GM10248 (cell line): ENCODE data around the gene PROC.
A peak's percentile ranks its signal among the peaks of the same experiment; 100 is the strongest.

Source experiments
- CTCF ChIA-PET: fragments of 300-600 bp; sonication (Branson Sonifier 250); formaldehyde crosslinking; extraction: SDS; loops from one replicate; lab custom pipeline; 2021; ENCODE audit warnings: antibody characterized with exemption; lab: Yijun Ruan, JAX
- POLR2A ChIA-PET: fragments of 350-650 bp; sonication (Branson Sonifier 250); formaldehyde crosslinking; extraction: SDS; loops from one replicate; lab custom pipeline; 2020; ENCODE audit warnings: antibody characterized with exemption; lab: Yijun Ruan, JAX
- DNase-seq: peaks from one replicate; pipeline ENCODE4 v3.0.0; 2012; ENCODE audit errors: extremely low spot score
- TF ChIP-seq, protein P1 (sequence below): IDR thresholded peaks from 2 replicates; pipeline ENCODE4 v1.5.1; 2012; ENCODE audit warnings: mild to moderate bottlenecking, low read depth; ENCODE audit errors: extremely low read depth, missing control alignments, control extremely low read depth

The PROC gene

DNA sequence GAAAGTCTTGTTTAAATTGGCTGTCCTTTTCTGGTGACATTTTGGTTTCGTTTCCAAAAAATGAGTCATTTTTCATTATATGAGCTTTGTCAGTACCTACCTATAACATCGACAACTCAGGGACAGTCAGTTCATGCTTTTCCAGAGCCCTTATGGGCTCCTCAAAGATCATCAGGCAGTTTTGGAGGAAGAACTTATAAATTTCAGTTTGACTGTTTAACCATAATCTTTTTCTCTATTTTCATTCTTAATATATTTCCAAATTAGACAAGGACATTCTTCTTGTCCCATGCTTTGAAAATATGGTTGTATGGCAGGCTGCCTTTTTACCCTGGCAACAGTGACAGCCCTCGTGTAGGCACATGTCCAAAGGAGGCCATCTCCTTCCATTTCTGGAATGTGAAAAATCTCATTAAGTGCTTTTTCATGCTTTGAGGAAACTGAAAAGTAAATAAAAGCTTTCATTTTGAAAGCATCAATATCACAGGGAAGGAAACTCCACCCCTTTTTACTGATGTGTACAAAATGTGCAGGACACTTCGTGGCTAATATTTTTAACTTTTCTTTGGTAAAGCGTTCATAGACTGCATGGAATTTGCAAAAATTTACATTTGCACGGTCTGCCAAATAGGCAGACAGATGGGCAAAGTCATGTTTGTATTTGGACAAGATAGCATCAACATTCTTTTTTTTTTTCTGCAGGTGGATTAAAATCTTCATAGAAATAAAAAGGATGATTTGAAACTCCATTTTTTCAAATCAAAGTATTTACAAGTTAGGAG, 7.2 kb upstream of the PROC start:
- peak; percentile 51 for DNase-seq

DNA sequence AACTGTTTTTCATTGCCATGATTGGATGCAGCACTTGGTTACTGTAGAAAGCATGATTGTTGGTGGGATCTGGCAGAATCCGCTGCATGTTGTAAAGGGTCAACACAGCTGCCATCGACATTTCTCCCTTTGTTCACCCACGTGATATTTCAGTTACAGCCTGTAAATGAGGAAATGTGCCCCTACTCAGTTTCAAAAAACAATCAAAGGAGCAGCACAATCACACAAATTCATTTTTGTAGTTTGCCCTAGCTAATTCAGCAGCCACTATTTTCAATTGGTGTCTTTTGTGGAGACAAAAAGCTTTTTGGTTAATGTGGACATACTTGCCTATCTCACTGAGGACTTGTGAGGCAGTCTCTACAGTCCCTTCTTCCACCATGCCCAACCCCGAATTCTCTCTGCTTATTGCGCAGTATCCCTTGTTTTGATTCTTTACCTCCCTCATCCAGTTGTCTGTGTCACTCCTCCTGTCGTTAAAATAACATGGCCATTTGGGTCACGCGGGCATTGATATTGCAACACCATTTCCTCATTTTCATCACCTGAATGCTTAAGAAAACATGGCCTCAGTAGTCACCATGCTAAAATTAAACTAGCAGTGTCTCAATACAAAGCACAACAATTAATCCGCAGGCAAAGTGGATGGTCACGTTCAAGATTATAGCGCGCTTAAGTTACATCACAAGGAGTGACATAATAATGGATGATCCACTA, 6.4 kb upstream of the PROC start:
- DNase-seq, result no peak
- TF ChIP-seq, protein P1, sequence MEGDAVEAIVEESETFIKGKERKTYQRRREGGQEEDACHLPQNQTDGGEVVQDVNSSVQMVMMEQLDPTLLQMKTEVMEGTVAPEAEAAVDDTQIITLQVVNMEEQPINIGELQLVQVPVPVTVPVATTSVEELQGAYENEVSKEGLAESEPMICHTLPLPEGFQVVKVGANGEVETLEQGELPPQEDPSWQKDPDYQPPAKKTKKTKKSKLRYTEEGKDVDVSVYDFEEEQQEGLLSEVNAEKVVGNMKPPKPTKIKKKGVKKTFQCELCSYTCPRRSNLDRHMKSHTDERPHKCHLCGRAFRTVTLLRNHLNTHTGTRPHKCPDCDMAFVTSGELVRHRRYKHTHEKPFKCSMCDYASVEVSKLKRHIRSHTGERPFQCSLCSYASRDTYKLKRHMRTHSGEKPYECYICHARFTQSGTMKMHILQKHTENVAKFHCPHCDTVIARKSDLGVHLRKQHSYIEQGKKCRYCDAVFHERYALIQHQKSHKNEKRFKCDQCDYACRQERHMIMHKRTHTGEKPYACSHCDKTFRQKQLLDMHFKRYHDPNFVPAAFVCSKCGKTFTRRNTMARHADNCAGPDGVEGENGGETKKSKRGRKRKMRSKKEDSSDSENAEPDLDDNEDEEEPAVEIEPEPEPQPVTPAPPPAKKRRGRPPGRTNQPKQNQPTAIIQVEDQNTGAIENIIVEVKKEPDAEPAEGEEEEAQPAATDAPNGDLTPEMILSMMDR, result no peak
- POLR2A ChIA-PET, result no interaction called here
- CTCF ChIA-PET, result interaction anchor here (1.2 kb wide), 1 partner anchor 13 kb away, joined by 3 read pairs; no protein-coding TSS in a partner anchor

More for the DNA sequence above, 7.2 kb upstream of the PROC start:
- ChIA-PET POLR2A (interaction anchor here (0.7 kb wide), 1 partner anchor 126 kb away, joined by 4 read pairs; no protein-coding TSS in a partner anchor), CTCF (interaction anchor here (1.2 to 1.6 kb wide), 2 partner anchors 12 to 21 kb away, joined by 3 read pairs; no protein-coding TSS in a partner anchor)
- TF ChIP-seq, protein P1, result no peak

DNA sequence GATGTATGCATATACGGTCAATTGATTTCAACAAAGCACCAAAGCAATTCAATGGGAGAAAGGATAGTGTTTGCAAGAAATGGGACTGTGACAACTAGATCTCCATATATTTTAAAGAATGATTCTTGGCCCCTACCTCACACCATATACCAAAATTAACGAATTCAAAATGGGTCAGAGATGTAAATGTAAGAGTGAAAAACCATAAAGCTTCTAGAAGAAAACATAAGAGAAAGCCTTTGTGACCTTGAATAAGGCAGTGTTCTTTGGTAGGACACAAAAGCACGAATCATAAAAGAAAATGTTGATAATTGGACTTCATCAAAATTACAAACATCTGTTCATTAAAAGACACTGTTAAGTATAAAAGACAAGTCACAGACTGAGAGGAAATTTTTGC, 5.0 kb upstream of the PROC start:
- ChIA-PET CTCF (interaction anchor here (1.3 to 1.7 kb wide), 2 partner anchors 16 to 66 kb away, joined by 4 read pairs; no protein-coding TSS in a partner anchor), POLR2A (no interaction called here)
- no peak for DNase-seq
- TF ChIP-seq, protein P1, result no peak

DNA sequence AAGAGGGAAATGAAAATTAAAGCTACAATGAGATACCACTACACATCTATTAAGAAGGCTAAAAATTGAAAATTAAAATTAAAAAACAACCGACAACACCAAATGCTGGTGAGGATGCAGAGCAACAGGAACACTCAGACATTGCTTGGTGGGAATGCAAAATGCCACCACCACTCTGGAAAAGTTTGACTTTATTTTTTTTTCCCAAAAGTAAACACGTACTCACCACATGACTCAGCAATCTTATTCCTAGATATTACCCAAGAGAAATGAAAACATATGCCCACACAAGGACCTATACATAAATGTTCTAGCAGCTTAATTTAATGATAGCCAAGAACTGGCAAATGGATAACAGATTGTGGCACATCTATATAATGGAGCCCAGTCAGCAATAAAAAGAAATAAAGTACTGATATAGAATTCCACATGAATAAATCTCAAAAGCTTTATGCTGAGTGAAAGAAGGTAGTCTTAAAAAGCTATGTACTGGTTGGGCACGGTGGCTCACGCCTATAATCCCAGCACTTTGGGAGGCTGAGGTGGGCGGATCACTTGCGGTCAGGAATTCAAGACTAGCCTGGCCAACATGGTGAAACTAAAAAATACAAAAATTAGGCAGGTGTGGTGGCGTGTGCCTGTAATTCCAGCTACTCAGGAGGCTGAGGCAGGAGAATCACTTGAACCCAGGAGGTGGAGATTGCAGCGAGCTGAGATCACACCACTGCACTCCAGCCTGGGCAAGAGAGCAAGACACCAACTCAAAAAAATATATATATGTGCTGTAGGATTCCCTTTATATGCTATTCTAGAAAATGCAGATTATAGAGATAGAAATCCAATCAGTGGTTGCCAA, 4.2 kb upstream of the PROC start:
- TF ChIP-seq, protein P1, result no peak
- no peak for DNase-seq
- ChIA-PET POLR2A (interaction anchor here (0.6 kb wide), 1 partner anchor 27 kb away, joined by 3 read pairs; no protein-coding TSS in a partner anchor), CTCF (interaction anchor here (0.7 to 3.3 kb wide), 7 partner anchors 11 to 120 kb away, joined by 3 to 12 read pairs (median 5); partner anchors contain the start of gene ERCC3)

DNA sequence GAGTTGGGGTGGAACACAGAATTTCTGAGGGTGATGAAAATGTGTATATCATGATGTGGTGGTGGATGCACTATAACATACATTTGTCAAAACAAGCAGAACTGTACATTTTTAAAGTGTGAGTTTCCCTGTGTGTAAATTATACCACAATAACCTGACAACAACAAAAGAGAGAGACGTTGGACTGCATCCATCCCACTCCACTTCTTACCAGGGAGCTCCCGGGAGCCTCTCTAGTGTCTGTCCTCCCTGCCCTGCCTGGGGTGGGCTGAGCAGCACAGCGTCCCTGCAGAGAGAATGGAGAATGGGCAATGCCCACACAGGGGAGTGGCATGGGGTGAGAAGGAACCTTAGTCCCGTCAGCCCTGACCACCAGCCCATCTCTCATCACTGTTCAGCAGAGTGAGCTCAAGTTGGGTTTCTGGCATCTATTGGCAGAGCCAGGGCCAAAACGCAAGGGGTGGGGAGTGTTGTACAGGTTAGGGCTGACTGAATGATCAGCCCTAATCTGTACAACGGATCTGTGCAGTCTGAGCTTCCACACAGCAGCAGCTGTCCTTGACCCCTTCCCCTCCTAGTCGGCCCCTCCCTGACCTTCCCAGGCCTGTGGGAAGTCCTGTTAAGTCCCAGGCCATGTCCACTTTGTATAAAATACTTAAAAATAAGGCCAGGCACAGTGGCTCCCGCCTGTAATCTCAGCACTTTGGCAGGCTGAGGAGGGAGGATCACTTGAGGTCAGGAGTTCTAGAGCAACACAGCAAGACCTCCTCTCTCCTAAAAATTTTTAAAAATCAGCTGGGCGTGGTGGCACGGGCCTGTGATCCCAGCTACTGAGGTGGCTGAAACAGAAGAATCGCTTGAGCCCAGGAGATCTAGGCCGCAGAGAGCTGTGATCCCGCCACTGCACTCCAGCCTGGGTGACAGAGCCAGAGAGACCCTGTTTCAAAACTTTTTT, 3.3 kb upstream of the PROC start:
- POLR2A ChIA-PET, result no interaction called here
- CTCF ChIA-PET, result interaction anchor here (0.6 to 3.3 kb wide), 20 partner anchors 8 to 121 kb away, joined by 3 to 12 read pairs (median 4); partner anchors contain the start of gene ERCC3
- TF ChIP-seq, protein P1, result no peak
- no peak for DNase-seq
